MM.1S (cell line): Measurements from ENCODE around the gene FAXDC2.

Source experiments
- DNase-seq: peaks from one replicate; pipeline ENCODE4 v3.0.0-alpha.2; 2015
- H2AFZ ChIP-seq: fragments of 300-600 bp; sonication (generic); 2 replicates; pipeline ENCODE4 v1.6.0; 2016; ENCODE audit warnings: antibody characterized with exemption, low read length
- H3F3A ChIP-seq: fragments of 300-600 bp; sonication (generic); 2 replicates; pipeline ENCODE4 v1.6.1; 2016; ENCODE audit warnings: mild to moderate bottlenecking, antibody characterized with exemption, low read length, moderate library complexity, mixed read lengths; ENCODE audit not compliant: insufficient read depth
- H3K27ac ChIP-seq: fragments of 300-600 bp; sonication (generic); 2 replicates; pipeline ENCODE4 v1.5.1; 2016; ENCODE audit warnings: mild to moderate bottlenecking, low read length
- H3K27me3 ChIP-seq: fragments of 300-600 bp; sonication (generic); replicated peaks from 2 replicates; pipeline ENCODE4 v1.6.0; 2016; ENCODE audit warnings: low read length; ENCODE audit not compliant: insufficient read depth
- H3K36me3 ChIP-seq: fragments of 300-600 bp; sonication (generic); replicated peaks from 2 replicates; pipeline ENCODE4 v1.6.1; 2016; ENCODE audit warnings: mild to moderate bottlenecking, low read length, mixed read lengths; ENCODE audit not compliant: insufficient read depth
- H3K4me1 ChIP-seq: fragments of 300-600 bp; sonication (generic); 2 replicates; pipeline ENCODE4 v1.6.1; 2016; ENCODE audit warnings: low read length, mixed read lengths
- H3K4me2 ChIP-seq: fragments of 300-600 bp; sonication (generic); 2 replicates; pipeline ENCODE4 v1.6.0; 2016; ENCODE audit warnings: low read depth, low read length
- H3K4me3 ChIP-seq: fragments of 300-600 bp; sonication (generic); 2 replicates; pipeline ENCODE4 v1.5.1; 2016; ENCODE audit warnings: low read length, mixed read lengths
- H3K79me2 ChIP-seq: fragments of 300-600 bp; sonication (generic); 2 replicates; pipeline ENCODE4 v1.6.1; 2016; ENCODE audit warnings: mixed run types, low read length, mixed read lengths
- H3K9ac ChIP-seq: fragments of 300-600 bp; sonication (generic); 2 replicates; pipeline ENCODE4 v1.6.1; 2016; ENCODE audit warnings: low read length, mixed read lengths
- H3K9me2 ChIP-seq: fragments of 300-600 bp; sonication (generic); replicated peaks from 2 replicates; pipeline ENCODE4 v1.6.1; 2016; ENCODE audit warnings: mild to moderate bottlenecking, low read length, mixed read lengths; ENCODE audit not compliant: insufficient read depth
- H3K9me3 ChIP-seq: fragments of 300-600 bp; sonication (generic); replicated peaks from 2 replicates; pipeline ENCODE4 v1.6.1; 2016; ENCODE audit warnings: mild to moderate bottlenecking, low read length, mixed read lengths; ENCODE audit not compliant: insufficient read depth
- H4K20me1 ChIP-seq: fragments of 300-600 bp; sonication (generic); 2 replicates; pipeline ENCODE4 v1.6.1; 2016; ENCODE audit warnings: mild to moderate bottlenecking, low read length, moderate library complexity, mixed read lengths; ENCODE audit not compliant: insufficient read depth
- CTCF ChIP-seq: fragments of 300-600 bp; sonication (generic); IDR thresholded peaks from 2 replicates; pipeline ENCODE4 v1.5.1; 2016; ENCODE audit warnings: antibody characterized with exemption, low read length, mixed read lengths
- EZH2 ChIP-seq: fragments of 300-600 bp; sonication (generic); optimal IDR thresholded peaks from 2 replicates; pipeline ENCODE3; 2017; ENCODE audit warnings: low read depth, mild to moderate bottlenecking, antibody characterized with exemption, low read length, mixed read lengths
- EZH2phosphoT487 ChIP-seq: fragments of 300-600 bp; sonication (generic); IDR thresholded peaks from 2 replicates; pipeline ENCODE4 v1.6.1; 2018; ENCODE audit warnings: antibody characterized with exemption, low read length

FAXDC2 gene

GRCh38 chr5:154815684-154816247 is 34.6 kb downstream of the FAXDC2 start:
- Histone ChIP-seq H3K79me2 (peaks cover 18% of the 10 kb centered on the region), H3F3A (no peaks in the 10 kb centered on the region; the same call in 1 of the 2 replicates), H3K27me3 (no peaks in the 10 kb centered on the region), H3K27ac (no peak overlapping the region), H3K4me3 (no peak overlapping the region), H3K36me3 (peaks cover 16% of the 10 kb centered on the region), H3K4me1 (no peaks in the 10 kb centered on the region), H3K9me2 (no peaks in the 10 kb centered on the region), H2AFZ (no peak overlapping the region), H3K9me3 (no peaks in the 10 kb centered on the region), H3K4me2 (no peak overlapping the region), H3K9ac (no peak overlapping the region), H4K20me1 (no peaks in the 10 kb centered on the region)
- DNase-seq = no peak
- TF ChIP-seq CTCF (no peak), EZH2 (no peak), EZH2phosphoT487 (no peak)

- peaks cover 20% of the 10 kb centered on the region for H3K79me2 ChIP-seq
- H3F3A ChIP-seq = no peaks in the 10 kb centered on the region
- no peaks in the 10 kb centered on the region for H3K9me3 ChIP-seq
- no peak overlapping the region for H3K27ac ChIP-seq
- H3K4me1 ChIP-seq = no peaks in the 10 kb centered on the region
- no peaks in the 10 kb centered on the region for H3K9me2 ChIP-seq
- TF ChIP-seq EZH2phosphoT487 = no peak
- no peak for TF ChIP-seq EZH2
- TF ChIP-seq CTCF = no peak
- no peak overlapping the region for H3K9ac ChIP-seq
- no peak overlapping the region for H3K4me3 ChIP-seq
- no peak overlapping the region for H2AFZ ChIP-seq
- no peaks in the 10 kb centered on the region for H3K27me3 ChIP-seq
- H3K36me3 ChIP-seq = peaks cover 17% of the 10 kb centered on the region
- no peak for DNase-seq
- no peak overlapping the region for H3K4me2 ChIP-seq
- no peaks in the 10 kb centered on the region for H4K20me1 ChIP-seq
Observed at GRCh38 chr5:154815025-154815424, 35.4 kb downstream of the FAXDC2 start.

- no peaks in the 10 kb centered on the region for H3F3A ChIP-seq
- H3K4me2 ChIP-seq = no peak overlapping the region
- no peak for DNase-seq
- H3K9ac ChIP-seq = no peak overlapping the region
- H3K79me2 ChIP-seq = peaks cover 20% of the 10 kb centered on the region
- H3K4me3 ChIP-seq = no peak overlapping the region
- TF ChIP-seq EZH2phosphoT487 (no peak), EZH2 (no peak), CTCF (no peak)
- no peaks in the 10 kb centered on the region for H3K4me1 ChIP-seq
- H2AFZ ChIP-seq = no peak overlapping the region
- no peaks in the 10 kb centered on the region for H3K9me3 ChIP-seq
- peaks cover 20% of the 10 kb centered on the region for H3K36me3 ChIP-seq
- no peaks in the 10 kb centered on the region for H4K20me1 ChIP-seq
- no peaks in the 10 kb centered on the region for H3K27me3 ChIP-seq
- H3K9me2 ChIP-seq = no peaks in the 10 kb centered on the region
- H3K27ac ChIP-seq = no peak overlapping the region
Observed at GRCh38 chr5:154813736-154814135, 36.7 kb downstream of the FAXDC2 start.
